ENCODE results near the gene MADCAM1.

MADCAM1 gene

DNA sequence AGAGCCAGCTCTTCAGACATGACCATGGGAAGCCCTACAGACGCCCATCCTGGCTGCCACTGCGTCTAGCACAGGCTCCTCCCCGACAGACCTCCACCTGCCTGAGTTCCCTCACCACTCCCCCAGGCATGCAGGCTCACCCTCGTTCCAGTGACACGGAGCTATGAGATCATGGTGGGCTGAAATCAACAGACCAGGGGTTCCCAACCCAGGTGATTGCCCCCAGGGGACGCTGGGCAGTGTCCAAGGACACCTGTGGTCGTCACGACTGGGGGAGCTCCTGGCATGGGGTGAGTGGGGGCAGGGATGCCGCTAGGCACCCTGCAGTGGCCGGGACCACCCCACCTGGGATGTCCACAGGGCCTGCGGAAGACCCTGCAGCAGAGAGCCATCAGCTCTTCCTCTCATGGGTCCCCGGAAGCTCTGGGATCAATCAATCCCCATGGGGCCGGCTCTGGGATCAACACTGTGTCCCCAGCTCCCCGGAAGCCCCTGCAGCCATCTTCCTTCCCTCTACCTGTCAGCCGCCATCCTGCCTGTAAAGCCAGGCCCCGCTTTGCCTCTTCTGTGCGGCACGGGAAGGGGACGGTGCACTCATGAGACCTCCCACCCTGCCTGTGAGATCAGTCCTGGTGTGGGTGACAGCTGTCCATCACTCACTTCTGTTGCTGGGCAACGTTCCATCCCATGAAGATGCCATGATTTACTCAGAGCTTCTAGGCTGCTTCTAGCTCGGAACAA is 12.8 kb upstream of the MADCAM1 start:
- peaks cover 0 to 30% of the 10 kb centered on the region in 2 donors for H3K27me3 ChIP-seq
- TF ChIP-seq, protein P1, sequence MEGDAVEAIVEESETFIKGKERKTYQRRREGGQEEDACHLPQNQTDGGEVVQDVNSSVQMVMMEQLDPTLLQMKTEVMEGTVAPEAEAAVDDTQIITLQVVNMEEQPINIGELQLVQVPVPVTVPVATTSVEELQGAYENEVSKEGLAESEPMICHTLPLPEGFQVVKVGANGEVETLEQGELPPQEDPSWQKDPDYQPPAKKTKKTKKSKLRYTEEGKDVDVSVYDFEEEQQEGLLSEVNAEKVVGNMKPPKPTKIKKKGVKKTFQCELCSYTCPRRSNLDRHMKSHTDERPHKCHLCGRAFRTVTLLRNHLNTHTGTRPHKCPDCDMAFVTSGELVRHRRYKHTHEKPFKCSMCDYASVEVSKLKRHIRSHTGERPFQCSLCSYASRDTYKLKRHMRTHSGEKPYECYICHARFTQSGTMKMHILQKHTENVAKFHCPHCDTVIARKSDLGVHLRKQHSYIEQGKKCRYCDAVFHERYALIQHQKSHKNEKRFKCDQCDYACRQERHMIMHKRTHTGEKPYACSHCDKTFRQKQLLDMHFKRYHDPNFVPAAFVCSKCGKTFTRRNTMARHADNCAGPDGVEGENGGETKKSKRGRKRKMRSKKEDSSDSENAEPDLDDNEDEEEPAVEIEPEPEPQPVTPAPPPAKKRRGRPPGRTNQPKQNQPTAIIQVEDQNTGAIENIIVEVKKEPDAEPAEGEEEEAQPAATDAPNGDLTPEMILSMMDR (IDR thresholded peaks at IDR 0.05): no peak
- no peak overlapping the region for H3K4me3 ChIP-seq
- no peaks in the 10 kb centered on the region for H3K36me3 ChIP-seq
- H3K4me1 ChIP-seq: peaks cover 0 to 9% (median 5%) of the 10 kb centered on the region in 4 donors
- intact Hi-C loops (cut with DNase I; ENCODE audit: low total_unique reads): no loop called here
- H3K27ac ChIP-seq: no peak overlapping the region
- DNase-seq: no peak
- no peaks in the 10 kb centered on the region for H3K9me3 ChIP-seq

- no peak for DNase-seq
- Histone ChIP-seq H3K4me1 (peaks cover 0 to 11% (median 7%) of the 10 kb centered on the region in 4 donors), H3K36me3 (no peaks in the 10 kb centered on the region), H3K27me3 (peaks cover 0 to 29% of the 10 kb centered on the region in 2 donors), H3K27ac (no peak overlapping the region), H3K4me3 (no peak overlapping the region), H3K9me3 (no peaks in the 10 kb centered on the region)
- TF ChIP-seq, protein P1 (IDR thresholded peaks at IDR 0.05): no peak
- intact Hi-C loops (cut with DNase I; ENCODE audit: low total_unique reads): no loop called here
Measured at GRCh38 chr19:484494-484893, 11.8 kb upstream of the MADCAM1 start.

DNA sequence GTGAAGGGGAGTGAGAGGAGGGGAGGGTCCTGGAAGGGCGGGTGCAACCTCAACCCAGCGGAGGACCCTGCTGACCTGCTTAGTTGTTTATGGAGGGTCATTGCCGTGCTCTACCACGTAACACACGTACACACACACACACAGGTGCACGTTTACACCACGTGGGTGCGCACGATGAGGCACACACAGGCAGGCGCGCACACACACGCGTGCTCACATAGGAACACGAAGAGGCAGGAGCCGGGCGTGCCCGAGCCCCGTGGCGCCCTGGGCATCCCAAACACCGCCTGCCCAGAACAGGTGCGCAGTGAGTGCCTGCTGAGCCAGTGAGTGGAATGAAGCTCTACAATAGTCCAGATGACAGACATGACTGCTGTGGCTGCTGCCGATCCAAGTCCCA is 11.2 kb upstream of the MADCAM1 start:
- TF ChIP-seq, protein P1 (IDR thresholded peaks at IDR 0.05): no peak
- DNase-seq: no peak
- Histone ChIP-seq H3K4me1 (peaks cover 0 to 12% (median 8%) of the 10 kb centered on the region in 4 donors), H3K27ac (no peak overlapping the region), H3K27me3 (peaks cover 0 to 29% of the 10 kb centered on the region in 2 donors), H3K36me3 (no peaks in the 10 kb centered on the region), H3K4me3 (no peak overlapping the region), H3K9me3 (no peaks in the 10 kb centered on the region)
- intact Hi-C loops (cut with DNase I; ENCODE audit: low total_unique reads): no loop called here

DNA sequence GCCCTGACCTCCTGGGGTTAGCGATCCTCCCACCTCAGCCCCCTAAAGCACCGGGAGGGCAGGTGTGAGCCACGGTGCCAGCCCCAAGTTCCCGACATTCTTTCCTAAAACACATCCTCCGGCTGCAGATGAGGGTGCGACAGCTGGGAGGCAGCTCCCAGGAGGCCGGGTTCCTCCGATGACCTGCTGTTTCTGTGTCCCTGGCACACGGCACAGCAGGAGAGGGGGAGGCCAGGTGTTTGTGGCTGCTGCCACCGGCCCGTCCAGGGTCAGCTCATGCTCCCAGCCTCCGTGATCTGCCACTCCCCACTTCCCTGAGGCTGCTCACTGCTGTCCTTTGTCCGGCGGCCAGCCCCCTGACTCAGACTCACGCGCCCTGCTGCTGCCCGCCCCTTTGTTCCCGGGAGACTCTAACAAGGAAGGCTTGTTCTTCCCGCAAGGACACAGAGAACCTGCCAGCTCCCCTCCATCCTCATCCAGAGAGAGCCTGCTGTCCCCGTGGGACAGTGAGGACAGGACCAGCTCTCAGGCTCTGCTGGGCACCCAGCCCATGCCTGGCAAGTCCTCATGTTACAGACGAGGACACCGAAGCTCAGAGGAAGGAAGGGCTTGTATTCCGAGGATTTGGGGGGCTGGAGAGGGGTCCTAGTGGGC is 10.6 kb upstream of the MADCAM1 start:
- H3K27me3 ChIP-seq: peaks cover 0 to 29% of the 10 kb centered on the region in 2 donors
- H3K36me3 ChIP-seq: no peaks in the 10 kb centered on the region
- no peak overlapping the region for H3K4me3 ChIP-seq
- peak; percentile 67 to 83 for DNase-seq
- H3K27ac ChIP-seq: no peak overlapping the region
- intact Hi-C loops (cut with DNase I; ENCODE audit: low total_unique reads): no loop called here
- H3K9me3 ChIP-seq: no peaks in the 10 kb centered on the region
- peaks cover 0 to 12% (median 8%) of the 10 kb centered on the region in 4 donors for H3K4me1 ChIP-seq
- TF ChIP-seq, protein P1 (IDR thresholded peaks at IDR 0.05): no peak

DNA sequence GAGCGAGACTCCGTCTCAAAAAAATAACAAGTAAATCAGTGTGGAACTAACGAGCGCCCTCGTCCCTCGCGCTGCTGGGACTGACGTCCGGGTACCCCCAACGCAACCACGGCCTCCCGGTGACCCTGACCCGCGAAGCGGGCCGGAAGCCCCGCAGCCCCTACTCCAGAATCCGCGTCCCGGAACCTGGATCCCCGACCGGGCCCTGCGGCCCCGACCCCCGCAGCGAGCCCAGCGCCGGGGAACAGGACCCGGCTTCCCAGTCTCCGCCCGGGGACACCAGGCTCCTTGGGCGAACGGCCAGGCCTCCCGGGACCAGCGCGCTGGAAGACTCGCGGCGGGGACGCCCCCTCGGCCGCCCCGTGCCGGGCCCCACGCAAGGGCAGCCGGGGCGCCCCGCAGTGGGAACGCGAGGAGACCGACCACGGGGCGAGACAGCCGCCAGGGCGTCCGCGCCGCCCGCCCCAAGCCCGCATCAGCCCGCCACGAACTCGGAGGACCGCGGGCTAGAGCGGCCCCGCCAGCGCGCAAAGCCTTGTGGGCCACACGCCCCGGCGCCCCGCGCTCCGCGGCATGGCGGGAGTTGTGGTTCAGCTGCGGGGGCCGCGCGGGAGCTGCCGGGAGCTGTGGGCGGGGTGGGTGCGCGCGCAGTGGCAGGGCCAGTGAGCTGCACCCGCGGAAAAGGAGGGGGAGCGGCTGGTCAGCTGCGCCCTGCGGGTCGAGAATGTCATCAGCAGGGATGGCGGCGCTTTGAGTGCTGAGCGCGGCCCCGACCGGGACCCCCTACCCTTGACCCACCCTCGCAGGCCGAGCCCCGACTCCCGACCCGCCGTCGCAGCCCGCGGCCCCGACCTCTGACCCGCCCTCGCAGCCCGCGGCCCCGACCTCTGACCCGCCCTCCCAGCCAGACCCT is 7.5 kb upstream of the MADCAM1 start:
- Histone ChIP-seq H3K27ac (peak overlapping the region; percentile 87 to 96), H3K4me1 (peaks cover 0 to 12% (median 8%) of the 10 kb centered on the region in 4 donors), H3K9me3 (no peaks in the 10 kb centered on the region), H3K27me3 (peaks cover 0 to 29% of the 10 kb centered on the region in 2 donors), H3K36me3 (no peaks in the 10 kb centered on the region), H3K4me3 (peak overlapping the region; percentile 90 to 94)
- TF ChIP-seq, protein P1 (IDR thresholded peaks at IDR 0.05): no peak
- intact Hi-C loops (cut with DNase I; ENCODE audit: low total_unique reads): no loop called here
- DNase-seq: peak; percentile 94 to 97
